Stimulated activated CD8-positive, alpha-beta memory T cell treated with anti-CD3 and anti-CD28 coated beads, Interleukin-4, amount 100 ng/mL, for 24 hours (primary cell): Measurements from ENCODE around the gene DPP6.

Experiments used
- DNase-seq: peaks from one replicate; pipeline ENCODE4 v3.0.0-alpha.2; 2020; ENCODE audit warnings: low read depth

Gene DPP6

DNA sequence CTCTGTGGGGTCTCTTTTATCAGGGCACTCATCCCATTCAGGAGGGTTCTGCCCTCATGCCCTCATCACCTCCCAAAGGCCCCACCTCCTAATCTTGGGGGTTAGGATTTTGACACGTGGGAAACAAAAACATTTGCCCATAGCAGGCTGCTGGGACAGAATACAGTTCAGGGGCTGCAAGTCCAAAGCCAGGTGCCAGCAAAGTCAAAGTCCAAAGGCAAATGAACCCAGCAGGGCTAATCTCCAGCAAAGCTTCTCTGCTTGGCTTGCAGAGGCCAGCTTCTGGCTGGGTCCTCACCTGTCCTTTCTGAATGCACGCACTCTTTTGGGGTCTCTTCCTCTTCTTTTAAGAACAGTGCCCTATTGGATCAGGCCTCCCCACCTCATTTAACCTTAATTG, 359.9 kb downstream of the DPP6 start:
- DNase-seq, result no peak

DNA sequence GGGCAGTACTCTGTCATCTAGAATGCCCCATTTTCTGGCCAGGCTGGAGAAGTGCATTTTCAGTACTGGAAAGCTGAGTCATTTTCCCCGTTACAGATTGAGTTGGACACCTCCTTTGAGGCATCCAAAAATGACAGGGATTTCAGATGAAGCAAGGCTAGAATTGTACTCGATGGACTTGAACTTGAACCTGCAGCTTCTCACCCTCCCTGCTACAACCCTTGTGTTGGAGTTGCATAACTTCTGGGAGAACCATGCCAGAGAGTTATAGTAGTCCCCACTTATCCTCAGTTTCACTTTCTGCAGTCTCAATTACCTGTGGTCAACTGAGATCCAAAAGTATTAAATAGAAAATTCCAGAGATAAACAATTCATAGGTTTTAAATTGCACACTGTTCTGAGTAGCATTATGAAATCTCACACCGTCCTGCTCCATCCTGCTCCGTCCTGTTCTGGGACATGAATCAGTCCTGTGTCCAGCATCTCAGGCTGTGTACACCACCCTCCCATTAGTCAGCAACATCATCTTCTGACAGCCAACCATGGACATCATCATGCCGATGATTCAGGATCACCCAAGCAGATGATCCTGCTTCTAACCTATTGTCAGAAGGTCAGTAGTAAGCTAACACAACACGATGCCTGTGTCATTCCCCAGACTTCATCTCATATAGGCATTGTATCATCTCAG, 363.7 kb downstream of the DPP6 start:
- DNase-seq, result no peak

DNA sequence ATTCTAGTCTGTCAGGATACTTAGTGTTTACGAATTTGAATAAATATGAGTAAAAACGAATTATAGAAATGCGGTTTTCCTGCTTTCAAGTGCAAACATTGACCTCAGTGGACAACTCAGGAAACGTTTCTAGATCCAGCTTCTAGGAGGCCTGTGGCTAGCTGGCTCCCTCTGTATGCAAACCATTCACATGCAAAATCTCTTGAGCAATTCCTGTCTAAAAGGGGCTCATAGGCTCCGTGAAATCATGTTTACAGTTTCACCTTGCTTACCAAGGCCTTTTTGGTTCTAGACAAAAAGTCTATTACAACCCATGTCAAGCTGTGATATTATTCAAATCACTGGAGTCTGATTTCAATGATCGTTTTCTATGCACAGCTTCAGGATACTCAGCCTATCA, 364.5 kb downstream of the DPP6 start:
- DNase-seq, result no peak

DNA sequence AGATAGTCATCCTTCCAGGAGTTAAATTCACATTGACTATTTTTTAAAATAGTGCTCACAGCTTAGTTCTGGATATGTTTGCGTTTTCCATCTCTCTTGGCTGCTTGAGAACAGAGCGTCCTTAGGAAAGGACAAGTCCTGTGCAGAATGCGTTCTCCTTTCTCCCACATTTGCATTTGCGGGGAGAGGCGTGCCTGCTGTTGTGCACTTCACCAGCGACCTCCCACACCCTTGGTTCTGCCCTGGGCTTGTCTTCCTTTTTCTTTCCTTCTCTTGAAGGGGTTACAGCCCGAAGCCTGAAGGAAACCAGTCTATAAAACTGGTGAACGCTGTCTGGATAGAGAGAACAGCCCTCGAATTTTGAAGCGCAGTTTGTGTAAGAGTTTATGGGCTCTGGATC, 367.1 kb downstream of the DPP6 start:
- no peak for DNase-seq

DNA sequence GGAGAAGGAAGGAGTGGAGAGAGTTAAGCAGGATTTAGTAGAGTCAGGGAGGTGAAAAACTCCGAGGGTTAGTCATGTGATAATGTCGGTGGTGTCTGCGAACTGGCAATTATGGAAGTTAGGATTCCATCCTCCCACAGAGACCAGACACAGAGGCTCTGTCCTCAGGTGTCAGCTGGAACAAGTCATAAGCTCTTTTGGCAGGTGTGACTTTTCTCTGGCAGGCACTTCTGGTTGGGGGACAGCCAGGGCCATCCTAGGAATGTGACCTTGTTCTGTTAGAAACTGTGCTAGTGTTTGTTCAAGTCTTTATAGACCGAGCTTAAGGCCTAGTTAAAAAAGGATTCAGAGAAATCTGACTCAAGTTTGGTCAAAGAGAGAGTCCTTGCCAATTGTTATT, 371.0 kb downstream of the DPP6 start:
- DNase-seq, result no peak

DNA sequence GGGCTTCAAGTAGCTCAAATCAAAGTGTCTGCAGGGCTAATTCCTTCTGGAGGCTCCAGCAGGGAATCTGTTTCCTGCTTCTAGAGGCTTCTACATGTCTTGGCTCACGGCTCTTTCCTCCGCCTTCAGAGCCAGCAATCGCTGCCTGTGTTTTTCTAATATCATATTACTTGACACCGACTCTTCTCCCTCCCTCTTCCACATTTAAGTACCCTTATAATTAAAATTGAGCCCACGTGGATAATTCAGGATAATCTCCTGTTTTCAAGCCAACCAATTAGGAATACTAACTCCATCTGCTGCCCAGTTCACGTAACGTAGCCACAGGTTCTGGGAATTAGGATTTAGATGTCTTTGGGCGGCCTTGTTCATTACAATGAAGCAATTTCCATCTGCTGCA, 372.2 kb downstream of the DPP6 start:
- DNase-seq, result no peak

DNA sequence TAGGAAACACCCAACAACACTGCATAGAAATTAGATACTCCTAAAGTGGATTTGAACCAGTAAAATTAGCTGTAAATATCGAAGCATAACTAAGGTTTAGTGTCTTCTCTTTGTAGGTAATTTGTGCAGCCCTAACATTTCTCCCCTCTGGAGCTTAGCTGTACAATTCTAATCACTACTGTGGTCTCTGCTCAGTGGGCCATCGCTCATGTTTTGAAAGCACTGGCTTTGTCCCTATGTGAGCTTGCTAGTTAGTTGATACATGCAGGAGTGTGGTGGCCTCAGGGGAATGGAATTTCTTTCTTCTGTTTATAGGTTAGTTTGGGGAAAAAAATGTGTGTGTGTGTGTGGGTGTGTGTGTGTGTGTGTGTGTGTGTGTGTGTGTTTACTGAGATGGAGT, 373.1 kb downstream of the DPP6 start:
- DNase-seq, result no peak

DNA sequence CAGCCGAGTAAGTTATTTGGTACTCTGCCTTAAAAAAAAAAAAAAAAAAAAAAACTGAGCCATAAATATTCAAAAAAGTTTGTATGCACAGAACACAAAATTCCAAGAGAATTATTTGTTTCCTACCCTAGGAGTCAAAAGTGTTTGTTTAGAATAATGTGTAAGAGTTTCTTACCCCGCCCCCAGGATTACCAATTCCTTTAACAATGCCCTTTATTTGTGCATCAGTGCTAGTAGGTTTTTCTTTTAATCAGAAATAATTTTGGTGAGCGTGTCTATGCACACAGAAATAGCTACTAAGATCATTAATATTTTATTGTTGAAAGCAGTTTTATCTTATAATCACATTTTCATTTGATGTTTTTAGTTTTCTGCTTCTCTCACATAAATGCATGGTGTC, 374.6 kb downstream of the DPP6 start:
- DNase-seq, result no peak

DNA sequence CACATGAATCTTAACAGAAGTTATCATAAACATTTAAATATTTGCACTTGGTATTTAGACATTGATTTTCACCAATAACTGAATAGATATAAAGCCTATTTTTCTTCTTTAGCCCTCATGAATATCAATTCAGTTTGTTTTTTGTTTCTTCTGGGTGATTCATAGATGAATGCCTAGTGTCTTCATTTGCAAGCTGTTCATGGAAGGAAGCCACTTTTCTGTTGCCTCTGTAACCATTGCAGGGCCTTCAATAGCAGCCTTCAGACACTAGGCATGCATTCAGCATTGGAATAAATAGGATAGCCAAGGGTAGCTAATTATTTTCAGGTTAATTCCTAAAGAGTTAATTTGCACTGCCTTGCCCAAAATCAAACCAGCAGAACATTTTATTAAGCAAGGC, 375.3 kb downstream of the DPP6 start:
- no peak for DNase-seq

DNA sequence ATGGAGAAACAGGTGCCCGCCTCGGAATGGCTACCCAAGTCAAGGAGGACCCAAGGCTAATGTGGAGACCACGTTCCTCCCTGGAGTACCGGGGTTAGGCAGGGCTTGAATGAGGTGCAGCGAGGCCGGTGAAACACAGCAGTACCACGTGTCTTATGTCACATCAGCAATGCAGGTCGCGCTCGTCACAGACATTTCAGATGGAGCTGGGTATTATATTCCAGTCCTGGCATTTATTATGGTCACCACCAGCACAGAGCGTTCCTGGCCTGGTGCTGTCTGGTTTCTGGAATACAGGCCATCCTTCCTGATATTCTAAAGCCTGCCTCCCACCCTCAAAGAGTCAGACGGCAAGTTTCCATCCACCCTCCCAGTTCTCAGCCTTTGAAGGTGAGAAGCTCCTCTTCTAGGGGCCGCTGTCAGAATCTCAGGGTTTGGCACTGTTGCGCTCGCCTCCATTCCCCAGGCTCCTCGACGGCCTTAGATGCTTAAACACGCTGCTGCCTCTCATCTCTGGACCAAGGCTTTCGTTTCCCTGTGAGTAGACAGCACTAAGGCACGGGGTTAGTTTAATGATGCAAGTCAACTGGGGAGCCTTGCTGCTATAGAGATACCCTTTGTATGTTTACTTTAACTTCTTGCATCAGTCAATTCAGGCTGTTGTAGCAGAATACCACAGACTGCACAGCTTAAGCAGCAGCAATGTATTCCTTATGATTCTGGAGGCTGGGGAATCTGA, 377.6 kb downstream of the DPP6 start:
- no peak for DNase-seq

DNA sequence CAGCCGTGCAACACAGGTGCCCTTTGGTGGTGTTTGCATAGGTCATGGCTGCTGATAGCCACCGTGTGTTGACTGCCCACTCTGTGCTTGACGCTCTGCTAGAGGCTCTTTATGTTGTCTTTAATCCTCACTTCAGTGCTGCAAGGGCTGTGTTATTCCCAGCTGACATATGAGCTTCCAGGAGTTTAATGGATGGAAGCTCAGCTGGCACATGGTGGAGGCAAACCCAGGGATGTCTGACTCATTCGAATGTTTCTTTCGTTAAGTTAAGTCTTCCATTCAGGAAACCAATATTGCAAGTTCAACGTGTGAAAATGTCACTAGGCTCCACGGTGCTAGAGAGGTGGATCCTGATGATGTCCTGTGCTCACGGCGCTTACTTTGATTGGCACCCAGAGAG, 378.4 kb downstream of the DPP6 start:
- no peak for DNase-seq

DNA sequence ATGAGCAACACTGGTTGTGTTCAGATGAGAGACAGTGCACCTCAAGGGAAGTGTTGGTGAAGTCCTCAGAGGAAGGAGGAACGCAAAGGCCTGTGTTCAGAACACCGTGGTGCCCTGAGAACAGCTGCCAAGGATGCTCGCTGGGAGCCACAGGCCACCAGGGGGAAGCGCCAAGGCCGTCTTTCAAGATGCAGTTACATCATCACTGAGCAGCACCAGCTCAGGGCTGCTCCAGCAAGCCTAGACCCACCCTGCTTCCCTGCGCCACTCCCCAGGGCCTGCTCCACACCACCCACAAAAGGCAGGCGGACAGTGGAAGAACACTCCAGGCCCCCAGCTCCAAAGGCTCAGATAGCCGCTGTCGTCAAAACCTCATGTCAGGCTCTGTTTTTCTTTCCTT, 378.8 kb downstream of the DPP6 start:
- no peak for DNase-seq

DNA sequence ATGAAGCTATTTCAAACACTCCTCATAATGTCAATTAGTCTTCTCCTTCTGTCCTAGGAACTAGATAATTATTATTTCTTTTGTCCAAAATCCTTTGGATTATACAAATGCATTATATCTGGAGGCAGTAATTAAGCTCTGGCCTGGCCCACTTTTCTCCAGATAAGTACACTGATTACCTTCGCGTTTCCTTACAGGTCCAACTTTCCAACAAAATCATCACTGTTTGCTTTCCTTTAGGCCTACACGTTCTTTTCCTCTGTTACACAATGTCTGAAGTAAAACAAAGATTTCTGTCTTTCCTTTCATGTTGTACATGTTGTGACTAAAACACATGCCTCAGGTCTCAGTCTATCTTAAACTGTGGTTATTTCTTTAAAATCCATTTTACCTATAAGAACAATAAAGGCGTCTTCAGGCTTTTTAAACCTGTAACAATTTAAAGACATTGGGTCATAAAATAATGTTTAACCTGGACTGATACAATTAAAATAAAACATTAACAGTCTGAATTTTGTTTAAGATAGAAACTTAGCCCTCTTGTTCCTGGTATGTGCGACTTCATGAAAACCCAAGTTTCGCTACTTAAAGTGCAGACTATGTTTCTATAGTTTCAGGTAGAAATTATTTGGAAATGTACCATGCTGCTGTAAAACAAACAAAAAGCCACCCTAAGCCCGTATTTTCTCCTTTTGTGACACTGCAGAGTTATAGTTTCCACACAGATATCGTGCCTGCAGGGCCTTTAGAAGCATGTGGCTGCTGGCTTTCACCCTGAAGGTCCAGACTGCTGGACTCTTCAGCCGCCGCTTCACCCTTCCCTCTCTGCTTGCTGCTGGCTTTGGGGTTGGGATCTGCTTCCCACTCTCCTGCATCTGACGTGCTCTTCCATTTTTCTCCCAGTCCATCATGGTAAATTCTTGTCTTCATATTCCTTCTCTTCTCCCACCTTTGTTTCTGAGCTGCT, 381.7 kb downstream of the DPP6 start:
- no peak for DNase-seq

DNA sequence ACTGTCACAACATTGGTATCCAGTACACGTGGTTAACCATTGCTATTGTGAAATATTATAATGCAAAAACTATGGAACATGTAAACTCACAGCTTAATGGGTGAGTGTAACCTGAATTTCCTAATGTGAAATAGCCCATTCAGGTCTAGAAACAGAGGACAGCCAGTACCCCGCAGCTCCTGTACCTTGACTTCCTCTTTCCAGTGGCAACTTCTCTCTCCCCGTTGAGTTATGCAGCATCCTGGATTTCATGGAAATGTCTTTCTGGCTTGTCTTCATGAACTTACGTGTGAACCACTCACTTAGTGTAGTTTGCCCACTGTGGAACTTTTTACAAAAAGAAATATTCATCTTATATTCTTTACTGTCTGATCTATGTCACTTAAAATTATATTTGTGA, 384.4 kb downstream of the DPP6 start:
- no peak for DNase-seq

DNA sequence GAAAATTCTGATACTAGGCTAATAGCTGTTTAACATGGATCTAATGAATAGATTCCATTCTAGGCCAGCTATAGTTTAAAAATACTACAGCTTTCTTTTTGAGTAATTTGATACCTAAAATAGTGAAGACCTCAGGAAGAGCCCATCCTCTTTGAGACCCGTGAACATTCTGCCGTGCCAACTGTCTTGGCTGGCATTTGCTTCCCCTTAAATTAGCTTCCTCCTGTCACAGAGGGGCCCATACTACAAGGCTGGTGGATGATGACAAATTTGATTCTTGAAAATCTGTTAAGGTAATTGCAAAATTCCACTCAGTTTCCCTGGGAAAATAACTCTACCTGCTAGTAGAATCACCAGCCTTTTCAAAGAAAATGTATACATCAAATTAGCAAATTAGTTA, 385.0 kb downstream of the DPP6 start:
- DNase-seq, result no peak

DNA sequence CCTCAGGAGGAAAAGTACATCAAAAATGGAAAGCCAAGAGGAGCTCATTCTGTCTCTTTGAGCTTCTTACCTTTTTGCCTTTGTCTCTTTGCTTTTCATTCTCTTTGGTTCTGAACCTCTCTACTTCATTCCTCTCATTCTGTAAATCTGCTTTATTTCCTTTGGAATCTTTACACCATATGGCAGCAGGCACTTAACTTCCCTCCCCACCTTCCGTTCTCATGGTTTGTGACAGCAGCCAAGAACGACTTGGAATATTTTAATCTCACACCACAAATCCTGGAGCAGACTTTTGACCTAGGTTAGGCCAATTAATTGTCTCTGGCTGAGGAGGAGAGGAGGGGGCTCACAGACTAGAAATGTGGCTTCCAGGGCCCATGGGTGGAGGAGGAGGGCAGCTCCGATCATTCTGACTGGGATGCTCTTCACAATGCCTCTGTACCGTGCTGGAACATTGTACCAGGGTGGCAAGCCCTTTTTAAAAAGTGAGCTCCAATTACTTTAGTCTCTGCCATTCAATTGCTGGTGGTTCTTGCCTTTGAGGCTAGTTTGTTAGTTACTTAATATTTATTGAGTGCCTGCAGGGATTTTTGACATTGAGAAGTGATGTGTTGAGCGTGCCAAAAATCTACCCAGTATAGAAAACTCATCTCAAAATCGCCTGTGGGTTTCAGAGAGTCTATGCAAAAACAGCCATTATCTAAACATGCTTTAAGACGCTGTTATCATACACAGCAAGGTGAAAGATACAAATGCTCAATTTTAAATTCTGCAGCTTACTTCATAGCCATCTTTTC, 386.6 kb downstream of the DPP6 start:
- DNase-seq, result no peak

DNA sequence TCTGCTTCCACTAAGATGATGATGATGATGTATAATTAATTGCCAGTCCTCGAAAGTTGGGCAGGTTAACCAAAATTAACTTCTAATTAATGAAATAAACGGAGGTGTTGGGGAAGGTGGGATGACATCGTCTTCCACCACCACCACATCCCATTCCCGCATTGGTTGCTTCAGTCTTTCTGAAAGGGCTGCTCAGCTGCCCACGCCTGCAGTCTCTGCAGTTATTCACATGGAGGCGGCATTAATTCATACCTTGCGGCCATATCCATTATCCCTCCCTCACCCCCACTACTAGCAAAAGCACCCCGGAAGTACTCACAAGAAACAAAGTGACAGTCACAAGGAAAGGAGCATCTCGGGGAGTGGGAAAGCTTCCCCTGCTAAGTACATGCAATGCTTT, 387.9 kb downstream of the DPP6 start:
- DNase-seq, result no peak

DNA sequence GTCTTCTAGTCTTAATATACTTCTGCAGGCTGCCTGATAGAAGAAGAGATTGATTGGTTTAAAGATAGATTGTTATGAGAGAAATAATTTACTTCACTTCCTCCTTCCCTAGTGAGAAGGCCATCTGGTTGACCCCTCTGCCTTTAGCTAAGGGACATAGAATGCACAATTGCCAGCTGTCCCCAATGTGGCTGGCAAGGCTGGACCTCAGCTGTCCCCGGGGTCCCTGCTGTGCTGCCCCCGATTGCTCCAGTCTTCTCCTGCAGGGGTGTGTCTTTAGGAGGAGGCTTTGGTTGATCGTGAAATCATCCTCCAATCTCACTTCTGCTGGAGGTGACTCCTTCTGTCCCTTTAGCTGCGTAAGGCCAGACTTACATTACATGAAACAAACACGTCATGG, 388.5 kb downstream of the DPP6 start:
- DNase-seq, result no peak

DNA sequence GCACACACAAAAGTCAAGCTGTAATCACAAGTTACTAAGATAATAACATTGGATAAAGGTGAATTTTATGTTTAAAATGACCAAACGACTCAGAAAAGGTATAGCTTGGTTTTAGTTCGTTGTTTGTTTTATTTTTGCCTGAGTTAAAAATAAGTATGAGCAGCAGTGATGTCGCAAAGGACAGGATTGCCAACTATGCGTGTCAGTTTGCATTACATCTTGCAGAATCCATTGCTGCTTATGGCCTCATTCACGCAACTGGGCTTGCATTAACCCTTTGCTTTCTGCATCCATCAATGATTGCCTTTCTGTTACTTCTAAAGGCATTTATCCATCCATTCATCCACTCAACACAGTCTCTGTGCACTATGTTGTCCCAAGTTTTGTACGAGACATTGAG, 389.6 kb downstream of the DPP6 start:
- DNase-seq, result no peak

DNA sequence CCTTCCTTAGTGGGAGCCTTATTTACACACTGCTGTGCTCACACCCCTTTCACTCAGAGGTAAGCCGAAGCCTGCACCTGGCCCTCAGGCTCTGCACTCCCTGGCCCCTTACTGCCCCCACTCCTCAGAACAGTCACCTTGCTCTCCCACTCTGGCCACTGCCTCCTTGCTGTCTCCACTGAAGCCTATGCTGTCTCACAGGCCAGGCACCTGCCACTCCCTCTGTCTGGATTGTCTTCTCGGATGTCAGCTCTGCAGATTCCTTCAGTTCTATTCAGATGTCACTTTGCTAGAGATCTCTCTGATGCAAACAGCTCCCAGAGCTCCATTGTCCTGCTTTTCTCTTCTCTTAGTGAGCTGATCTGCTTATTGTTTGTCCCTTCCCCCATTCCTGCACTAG, 390.7 kb downstream of the DPP6 start:
- no peak for DNase-seq

DNA sequence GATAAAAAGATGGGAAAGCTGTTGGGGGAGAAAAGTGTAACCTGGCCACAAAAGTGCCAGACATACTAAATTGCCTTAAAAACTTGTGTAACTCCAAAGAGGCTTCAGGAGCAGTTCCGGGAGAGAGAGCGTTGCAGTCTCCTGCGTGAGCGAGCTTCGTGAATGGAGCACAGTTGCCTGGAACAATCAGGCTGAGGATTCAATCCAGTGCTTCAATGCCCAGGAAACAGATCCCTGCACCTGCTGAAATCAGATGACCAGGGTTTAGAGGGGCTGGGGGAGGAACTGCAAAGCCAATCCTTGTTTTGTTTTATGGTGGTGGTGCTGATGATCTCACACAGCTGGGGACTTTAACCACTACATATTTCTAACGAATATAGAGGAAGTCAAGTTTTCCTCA, 398.3 kb downstream of the DPP6 start:
- no peak for DNase-seq
